Fibroblast of pulmonary artery (primary cell): ENCODE results near the gene PACS2.

ENCODE experiments used
- DNase-seq: peaks from one replicate; pipeline ENCODE4 v3.0.0-alpha.2; 2010; ENCODE audit warnings: low read depth
- H3K4me3 ChIP-seq: replicated peaks from 2 replicates; pipeline ENCODE4 v1.5.1; 2011; ENCODE audit warnings: low read depth, mild to moderate bottlenecking, control low read depth, low read length, moderate library complexity
- CTCF ChIP-seq: IDR thresholded peaks from 2 replicates; pipeline ENCODE4 v1.5.1; 2011; ENCODE audit warnings: mild to moderate bottlenecking, control low read depth, low read length, inconsistent platforms; ENCODE audit errors: missing control alignments

The PACS2 gene

GRCh38 chr14:105368910-105369652 lies 54.5 kb downstream of the PACS2 start:
- H3K4me3 ChIP-seq = no peak overlapping the region
- DNase-seq = no peak
- no peak for TF ChIP-seq CTCF

GRCh38 chr14:105369653-105370040 lies 55.1 kb downstream of the PACS2 start:
- DNase-seq = no peak
- H3K4me3 ChIP-seq = no peak overlapping the region
- TF ChIP-seq CTCF = no peak

- TF ChIP-seq CTCF = no peak
- no peak overlapping the region for H3K4me3 ChIP-seq
- DNase-seq = no peak
Observed at GRCh38 chr14:105374389-105374788, 59.8 kb downstream of the PACS2 start.

DNA sequence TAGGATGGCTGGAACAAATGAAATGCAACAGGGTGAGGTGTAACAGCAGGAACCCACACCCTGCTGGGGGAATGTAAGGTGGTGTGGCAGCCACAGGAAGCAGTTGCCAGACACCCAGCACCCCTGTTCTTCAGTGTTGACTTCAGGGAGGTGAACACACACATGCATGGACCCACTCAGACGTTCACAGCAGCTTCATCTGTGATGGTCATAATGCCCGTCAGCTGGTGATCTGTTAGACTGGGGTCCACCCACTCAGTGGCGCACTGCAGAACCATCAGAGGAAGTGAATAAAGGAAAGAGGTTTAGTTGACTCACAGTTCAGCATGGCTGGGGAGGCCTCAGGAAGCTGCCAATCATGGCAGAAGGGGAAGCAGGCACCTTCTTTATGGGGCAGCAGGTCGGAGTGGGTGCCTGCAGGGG lies 61.1 kb downstream of the PACS2 start:
- TF ChIP-seq CTCF = no peak
- H3K4me3 ChIP-seq = no peak overlapping the region
- peak; percentile 13 for DNase-seq

DNA sequence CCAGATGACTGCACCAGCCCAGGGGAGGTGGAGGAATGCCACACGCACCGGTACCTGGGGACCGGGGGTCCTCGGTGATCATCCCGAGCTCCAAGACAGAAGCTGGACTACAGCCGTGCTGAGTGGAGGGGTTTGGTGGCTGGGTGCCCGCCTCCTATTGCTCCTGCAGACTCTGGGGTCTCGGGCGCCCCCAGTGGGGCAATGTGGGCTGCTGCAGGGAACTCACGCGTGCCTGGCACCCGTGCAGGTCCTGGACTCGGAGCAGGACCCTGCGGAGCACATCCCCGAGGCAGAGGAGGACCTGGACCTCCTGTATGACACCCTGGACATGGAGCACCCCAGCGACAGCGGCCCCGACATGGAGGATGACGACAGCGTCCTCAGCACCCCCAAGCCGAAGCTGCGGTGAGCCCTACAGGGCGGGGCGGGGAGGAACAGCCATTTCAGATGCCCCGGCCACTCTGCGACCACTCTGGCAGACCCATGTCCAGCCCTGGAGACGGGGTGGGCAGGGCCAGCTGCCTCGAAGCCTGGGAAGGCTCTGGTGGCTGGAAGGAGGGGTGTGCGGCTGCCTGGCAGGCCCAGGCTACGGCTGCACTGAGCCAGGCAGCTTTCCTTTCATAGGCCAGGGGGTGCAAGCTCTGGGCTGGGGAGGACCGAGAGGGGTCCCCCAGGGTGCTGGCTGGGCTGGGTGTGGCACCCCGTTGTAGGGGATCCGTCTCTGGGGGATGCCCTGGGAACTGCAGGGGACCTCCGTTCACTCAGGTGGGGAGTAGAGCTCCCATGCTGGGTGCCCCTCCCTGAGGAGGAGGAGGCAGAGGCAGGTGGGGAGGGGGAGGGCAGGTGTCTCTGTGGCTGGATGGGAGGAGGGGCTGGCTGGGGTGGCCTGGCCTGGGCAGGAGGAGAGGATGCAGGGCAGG lies 62.2 kb downstream of the PACS2 start:
- TF ChIP-seq CTCF = no peak
- DNase-seq = no peak
- H3K4me3 ChIP-seq = no peak overlapping the region

DNA sequence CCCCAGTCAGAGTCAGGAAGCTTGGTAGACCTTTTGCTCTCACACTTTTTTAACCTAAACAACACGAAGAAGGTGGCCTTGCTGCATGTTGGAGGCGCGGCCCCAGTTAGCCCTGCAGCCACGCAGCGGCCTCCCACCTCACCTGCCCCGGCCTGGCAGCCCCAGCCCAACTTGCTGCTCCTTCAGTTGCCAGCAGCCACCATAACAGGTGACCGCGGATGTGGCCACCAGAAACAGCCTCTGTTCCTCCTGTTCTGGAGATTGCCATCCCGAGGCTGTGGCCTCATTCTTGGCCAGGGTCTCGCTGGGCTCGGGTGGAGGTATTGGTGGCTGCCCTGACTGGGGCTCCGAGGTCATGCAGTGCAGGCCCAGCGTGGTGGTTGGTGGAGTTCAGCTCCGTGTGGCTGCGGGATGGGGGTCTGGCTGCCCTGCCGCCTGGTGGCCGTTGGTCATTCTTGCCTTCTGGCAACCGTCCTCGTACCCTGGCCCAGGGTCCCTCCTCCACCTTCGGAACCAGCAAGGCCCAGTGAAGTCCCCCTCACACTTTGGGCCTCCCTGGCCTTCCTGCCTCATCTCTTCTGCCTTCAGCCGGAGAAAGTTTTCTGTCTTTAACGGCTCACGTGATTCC lies 63.1 kb downstream of the PACS2 start:
- H3K4me3 ChIP-seq = no peak overlapping the region
- no peak for TF ChIP-seq CTCF
- DNase-seq = no peak
